Activated naive CD4-positive, alpha-beta T cell treated with anti-CD3 and anti-CD28 coated beads, Interleukin-2, amount 50 U/mL, for 24 hours (primary cell): ENCODE measurements around the gene RAB6A.

Experiments used
- H3K27ac Mint-ChIP-seq: one replicate; pipeline ENCODE4 v1.8.0; 2021; ENCODE audit warnings: mild to moderate bottlenecking, mixed read lengths
- H3K27me3 Mint-ChIP-seq: one replicate; pipeline ENCODE4 v1.8.0; 2021; ENCODE audit warnings: mixed read lengths
- H3K36me3 Mint-ChIP-seq: one replicate; pipeline ENCODE4 v1.8.0; 2021; ENCODE audit warnings: mixed read lengths
- H3K4me1 Mint-ChIP-seq: one replicate; pipeline ENCODE4 v1.8.0; 2021; ENCODE audit warnings: mixed read lengths
- H3K4me3 Mint-ChIP-seq: one replicate; pipeline ENCODE4 v1.8.0; 2021; ENCODE audit warnings: mild to moderate bottlenecking, mixed read lengths
- H3K9me3 Mint-ChIP-seq: one replicate; pipeline ENCODE4 v1.8.0; 2021; ENCODE audit warnings: mixed read lengths

RAB6A gene

DNA sequence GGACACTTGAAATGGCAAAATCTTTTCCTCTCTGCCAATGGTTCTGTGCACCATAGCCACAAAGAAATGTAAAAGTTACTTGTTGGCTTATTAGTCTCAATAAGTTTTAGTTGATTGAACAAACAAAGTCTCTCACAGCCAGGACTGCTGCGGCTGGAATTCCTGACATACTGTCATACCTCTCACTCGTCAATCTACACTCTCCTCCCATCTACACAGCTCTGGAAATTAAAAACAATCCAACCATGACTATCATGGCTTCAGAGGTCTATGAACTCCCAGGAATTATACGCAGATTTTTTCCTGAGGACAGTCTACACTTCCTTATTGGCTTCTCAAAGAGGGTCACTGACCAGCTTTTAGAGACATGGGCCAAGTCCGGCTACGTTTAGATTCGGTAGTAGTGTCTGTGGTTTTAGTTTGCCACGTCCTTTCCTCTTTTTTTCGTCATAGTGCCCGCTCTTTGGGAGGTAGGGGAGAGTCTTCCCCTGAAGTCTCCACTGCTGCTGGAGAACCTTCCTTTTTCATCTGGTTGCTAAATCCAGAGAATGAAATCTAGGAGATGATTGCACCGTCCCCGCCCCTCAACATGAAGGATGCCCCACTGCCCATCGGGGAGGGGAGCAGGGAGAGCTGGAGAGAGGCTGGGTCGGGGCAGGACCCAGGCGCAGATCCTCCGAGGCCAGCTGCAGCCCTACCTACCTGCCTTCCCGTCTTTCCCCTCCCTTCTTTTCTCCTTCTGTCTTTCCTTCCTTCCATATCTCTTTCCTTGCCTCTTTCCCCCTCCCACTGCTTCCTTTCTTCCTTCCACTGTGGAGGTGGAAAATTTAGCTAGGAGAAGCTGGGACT lies 115.5 kb downstream of the RAB6A start:
- no peak overlapping the region for H3K4me3 Mint-ChIP-seq
- no peaks in the 10 kb centered on the region for H3K36me3 Mint-ChIP-seq
- no peaks in the 10 kb centered on the region for H3K27me3 Mint-ChIP-seq
- peak overlapping the region; percentile 9 for H3K27ac Mint-ChIP-seq
- peaks cover 38% of the 10 kb centered on the region for H3K4me1 Mint-ChIP-seq
- H3K9me3 Mint-ChIP-seq = no peaks in the 10 kb centered on the region

DNA sequence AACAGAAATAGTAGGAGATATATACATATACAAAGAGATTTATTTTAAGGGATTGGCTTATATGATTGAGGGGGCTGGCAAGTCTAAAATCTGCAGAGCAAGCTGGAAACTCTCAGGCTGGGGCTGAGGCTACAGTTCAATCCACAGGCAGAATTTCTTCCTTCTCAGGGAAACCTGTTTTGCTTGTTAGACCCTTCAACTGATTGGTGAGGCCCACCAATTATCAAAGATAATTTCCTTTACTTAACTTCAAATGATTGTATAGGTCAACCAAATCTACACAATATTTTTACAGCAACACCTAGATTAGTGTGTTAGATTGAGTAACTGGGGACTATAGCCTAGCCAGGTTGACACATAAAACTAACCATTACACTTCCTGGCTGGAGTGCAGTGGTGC lies 119.2 kb downstream of the RAB6A start:
- Mint-ChIP-seq H3K9me3 (no peaks in the 10 kb centered on the region), H3K4me1 (peaks cover 17% of the 10 kb centered on the region), H3K27ac (no peak overlapping the region), H3K36me3 (no peaks in the 10 kb centered on the region), H3K4me3 (no peak overlapping the region), H3K27me3 (no peaks in the 10 kb centered on the region)

DNA sequence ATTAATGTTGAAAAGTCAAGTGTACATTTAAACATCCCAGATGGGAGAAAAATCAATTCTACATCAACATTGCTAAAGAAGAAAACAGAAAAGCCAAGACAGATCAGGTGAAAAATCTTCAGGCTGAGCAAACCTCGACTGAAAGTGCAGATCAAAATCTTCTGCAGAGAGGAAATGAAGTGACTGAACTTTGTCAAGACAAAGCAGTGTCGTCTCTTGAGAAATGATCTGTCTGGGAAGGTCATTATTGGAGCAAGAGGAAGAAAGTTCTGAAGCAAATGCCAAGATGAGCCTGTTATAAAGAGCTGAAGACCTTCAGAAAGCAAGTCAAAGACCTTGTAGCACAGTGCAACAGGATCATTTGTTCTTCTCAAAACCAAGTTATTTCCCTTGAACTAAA lies 120.3 kb downstream of the RAB6A start:
- Mint-ChIP-seq H3K27ac (peak overlapping the region; percentile 78), H3K4me3 (peak overlapping the region; percentile 34), H3K36me3 (no peaks in the 10 kb centered on the region), H3K9me3 (no peaks in the 10 kb centered on the region), H3K27me3 (no peaks in the 10 kb centered on the region), H3K4me1 (peaks cover 10% of the 10 kb centered on the region)

- Mint-ChIP-seq H3K27ac (no peak overlapping the region), H3K9me3 (no peaks in the 10 kb centered on the region), H3K4me1 (peaks cover 24% of the 10 kb centered on the region), H3K4me3 (no peak overlapping the region), H3K36me3 (no peaks in the 10 kb centered on the region), H3K27me3 (no peaks in the 10 kb centered on the region)
These were observed 123.9 kb downstream of the RAB6A start for GRCh38 chr11:73637012-73637411.

DNA sequence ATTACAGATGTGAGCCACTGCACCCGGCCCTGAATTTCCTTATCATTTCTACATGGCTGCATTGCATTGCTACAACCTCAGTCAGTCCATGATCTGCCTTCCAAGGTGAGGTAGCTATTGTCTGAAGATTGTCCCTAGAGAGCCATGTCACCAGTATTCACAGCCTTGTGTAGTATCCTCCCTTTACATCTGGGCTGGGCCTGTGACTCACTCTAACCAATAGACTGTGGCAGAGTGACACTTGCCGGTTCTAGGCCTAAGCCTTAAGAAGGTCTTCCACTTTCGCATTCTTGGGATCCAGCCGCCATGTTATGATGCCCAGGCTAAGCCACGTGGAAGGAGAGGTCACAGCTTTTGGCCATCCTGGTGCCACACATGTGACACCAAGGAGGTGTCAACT lies 124.6 kb downstream of the RAB6A start:
- Mint-ChIP-seq H3K4me1 (peaks cover 24% of the 10 kb centered on the region), H3K9me3 (no peaks in the 10 kb centered on the region), H3K36me3 (no peaks in the 10 kb centered on the region), H3K27me3 (no peaks in the 10 kb centered on the region), H3K4me3 (no peak overlapping the region), H3K27ac (no peak overlapping the region)

DNA sequence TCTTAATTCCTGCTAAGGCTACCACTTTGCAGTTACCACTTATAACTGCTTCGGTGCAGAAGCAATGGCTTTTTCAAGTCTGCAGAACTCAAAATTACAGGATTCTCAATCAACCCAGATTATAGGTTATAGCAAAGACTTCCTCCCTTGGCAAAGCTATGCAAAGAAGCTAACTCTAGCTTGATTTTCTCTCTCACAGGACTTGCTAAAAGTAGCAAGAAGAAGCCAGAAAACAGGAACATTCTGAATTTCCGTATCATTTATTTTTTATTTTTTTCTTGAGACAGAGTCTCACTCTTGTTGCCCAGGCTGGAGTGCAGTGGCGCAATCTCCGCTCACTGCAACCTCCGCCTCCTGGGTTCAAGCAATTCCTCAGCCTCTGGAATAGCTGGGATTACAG lies 125.2 kb downstream of the RAB6A start:
- Mint-ChIP-seq H3K4me3 (no peak overlapping the region), H3K27ac (no peak overlapping the region), H3K4me1 (peaks cover 23% of the 10 kb centered on the region), H3K27me3 (no peaks in the 10 kb centered on the region), H3K9me3 (no peaks in the 10 kb centered on the region), H3K36me3 (no peaks in the 10 kb centered on the region)

GRCh38 chr11:73633999-73634398 lies 126.9 kb downstream of the RAB6A start:
- Mint-ChIP-seq H3K4me3 (no peak overlapping the region), H3K4me1 (peaks cover 14% of the 10 kb centered on the region), H3K27ac (peak overlapping the region; percentile 75), H3K36me3 (no peaks in the 10 kb centered on the region), H3K9me3 (no peaks in the 10 kb centered on the region), H3K27me3 (no peaks in the 10 kb centered on the region)

- Mint-ChIP-seq H3K27me3 (no peaks in the 10 kb centered on the region), H3K36me3 (no peaks in the 10 kb centered on the region), H3K9me3 (no peaks in the 10 kb centered on the region), H3K4me1 (peaks cover 14% of the 10 kb centered on the region), H3K27ac (no peak overlapping the region), H3K4me3 (no peak overlapping the region)
These were observed 127.9 kb downstream of the RAB6A start for GRCh38 chr11:73632996-73633395.

- Mint-ChIP-seq H3K36me3 (no peaks in the 10 kb centered on the region), H3K27ac (no peak overlapping the region), H3K9me3 (no peaks in the 10 kb centered on the region), H3K4me3 (no peak overlapping the region), H3K27me3 (no peaks in the 10 kb centered on the region), H3K4me1 (peaks cover 14% of the 10 kb centered on the region)
These were observed 131.0 kb downstream of the RAB6A start for GRCh38 chr11:73629907-73630306.

GRCh38 chr11:73625696-73626318 lies 135.1 kb downstream of the RAB6A start:
- no peaks in the 10 kb centered on the region for H3K4me1 Mint-ChIP-seq
- no peaks in the 10 kb centered on the region for H3K36me3 Mint-ChIP-seq
- H3K9me3 Mint-ChIP-seq = no peaks in the 10 kb centered on the region
- no peak overlapping the region for H3K27ac Mint-ChIP-seq
- no peak overlapping the region for H3K4me3 Mint-ChIP-seq
- peaks cover 6% of the 10 kb centered on the region for H3K27me3 Mint-ChIP-seq
